EL (cell line): ENCODE results near the gene NKAP.
"Not testable (repeated sequence)": the region's sequence is repeated elsewhere in the genome, so short reads cannot be mapped to it uniquely, and the experiment has no call there.

Experiments
- DNase-seq: peaks from one replicate; pipeline ENCODE4 v3.0.0-alpha.2; 2016

The NKAP gene

DNA sequence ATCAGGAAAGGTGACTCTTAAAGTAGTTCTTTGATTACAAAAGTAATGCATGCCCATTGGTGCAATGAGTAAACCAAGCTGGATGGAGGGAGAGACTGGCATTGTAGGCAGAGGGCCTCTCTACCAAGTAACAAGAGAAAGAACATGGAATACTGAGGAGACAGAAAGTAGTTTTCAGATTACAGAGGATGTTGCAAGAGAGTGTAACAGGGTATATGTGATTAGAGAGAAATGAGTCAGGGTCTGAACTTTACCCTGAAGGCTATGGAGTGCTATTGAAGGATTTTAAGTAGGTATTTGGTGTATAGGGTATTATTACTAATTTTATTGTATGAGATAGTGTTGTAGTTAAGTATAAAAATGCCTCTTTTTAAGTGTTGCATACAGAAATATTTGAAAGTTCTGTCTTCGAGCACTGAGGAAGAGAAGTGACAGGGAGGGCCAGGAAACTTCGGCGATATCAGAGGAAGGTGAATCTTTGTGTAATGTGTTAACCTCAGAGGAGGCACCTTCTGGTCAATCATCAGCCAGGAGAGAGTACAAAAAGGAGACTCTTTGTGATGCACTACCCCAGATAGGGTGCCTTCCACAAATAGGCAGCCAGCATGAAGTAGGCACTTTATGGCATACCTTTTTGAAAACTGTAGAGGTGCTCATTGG lies 8.2 kb downstream of the NKAP start:
- DNase-seq = no peak

DNA sequence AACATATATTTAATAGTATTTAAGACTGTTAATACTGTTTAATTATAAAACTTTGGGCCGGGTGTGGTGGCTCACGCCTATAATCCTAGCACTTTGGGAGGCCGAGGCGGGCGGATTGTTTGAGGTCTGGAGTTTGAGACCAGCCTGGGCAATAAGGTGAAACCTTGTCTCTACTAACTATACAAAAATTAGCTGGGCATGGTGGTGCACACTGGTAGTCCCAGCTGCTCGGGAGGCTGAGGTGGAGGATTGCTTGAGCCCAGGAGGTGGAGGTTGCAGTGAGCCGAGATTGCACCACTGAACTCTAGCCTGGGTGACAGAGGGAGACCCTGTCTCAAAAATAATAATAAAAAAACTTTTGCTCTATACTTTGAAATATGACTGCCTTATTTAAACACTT lies 21.2 kb downstream of the NKAP start:
- DNase-seq = not testable (repeated sequence)

DNA sequence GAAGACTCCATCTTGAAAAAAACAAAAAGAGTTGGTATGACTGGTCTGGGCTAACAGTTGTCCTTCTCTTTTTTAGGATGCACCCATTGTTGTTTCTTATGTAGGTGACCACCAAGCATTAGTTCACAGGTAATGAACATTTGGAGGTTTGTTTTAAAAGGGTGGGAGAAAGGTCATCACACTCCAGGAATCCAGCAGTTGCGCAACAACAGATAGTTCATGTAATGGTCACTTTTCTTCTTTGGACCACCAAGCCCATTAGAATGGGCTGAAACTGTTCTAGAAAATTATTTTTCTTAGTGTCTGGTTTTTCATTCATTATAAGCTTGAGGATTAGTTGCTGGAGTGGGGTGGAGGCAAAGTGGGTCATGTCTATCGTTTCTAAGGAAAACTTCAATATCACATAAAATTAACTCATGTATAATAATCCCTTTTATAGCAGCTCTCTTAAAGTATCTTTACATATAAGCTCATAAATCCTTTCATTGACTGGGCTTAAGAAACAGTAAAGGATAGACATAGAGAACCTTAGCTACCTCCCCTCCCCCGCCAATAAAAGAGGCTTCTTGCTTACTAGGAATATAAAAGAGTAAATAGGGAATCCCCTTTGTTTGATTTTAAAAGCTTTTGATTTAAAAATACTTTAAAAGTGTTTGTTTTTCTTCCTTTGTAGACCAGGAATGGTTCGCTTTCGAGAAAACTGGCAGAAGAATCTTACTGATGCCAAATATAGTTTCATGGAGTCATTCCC lies 23.5 kb downstream of the NKAP start:
- no peak for DNase-seq

DNA sequence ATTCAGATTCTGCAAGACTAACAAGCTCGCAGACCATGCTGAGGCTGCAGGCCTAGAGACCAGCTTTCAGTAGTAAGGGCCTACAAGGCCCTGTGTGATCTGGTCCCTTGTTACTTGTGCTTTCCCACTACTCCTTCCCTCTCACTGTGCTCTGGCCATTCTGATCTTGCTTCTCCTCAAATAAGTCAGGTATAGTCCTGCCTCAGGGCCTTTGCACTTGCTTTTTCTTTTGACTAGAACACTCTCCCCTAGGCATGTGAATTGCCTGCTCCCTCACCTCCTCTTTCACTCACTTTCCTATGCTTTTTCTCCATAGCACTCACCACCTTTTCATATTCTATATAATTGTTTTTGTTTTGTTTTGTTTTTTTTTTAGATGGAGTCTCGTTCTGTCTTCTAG lies 25.7 kb downstream of the NKAP start:
- DNase-seq = no peak

DNA sequence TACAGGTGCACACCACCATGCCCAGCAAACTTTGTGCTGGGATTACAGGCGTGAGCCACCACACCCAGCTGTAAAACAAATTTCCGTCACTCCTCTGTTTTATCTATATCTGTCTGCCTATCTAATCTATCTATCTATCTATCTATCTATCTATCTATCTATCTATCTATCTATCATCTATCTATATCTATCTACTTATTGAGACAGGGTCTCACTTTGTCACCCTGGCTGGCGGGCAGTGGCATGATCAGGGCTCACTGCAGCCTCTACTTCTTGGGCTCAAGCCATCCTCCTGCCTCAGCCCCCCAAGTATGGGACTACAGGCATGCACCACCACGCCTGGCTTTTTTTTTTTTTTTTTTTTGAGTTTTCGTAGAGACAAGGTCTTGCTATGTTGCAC lies 27.2 kb downstream of the NKAP start:
- no peak for DNase-seq

DNA sequence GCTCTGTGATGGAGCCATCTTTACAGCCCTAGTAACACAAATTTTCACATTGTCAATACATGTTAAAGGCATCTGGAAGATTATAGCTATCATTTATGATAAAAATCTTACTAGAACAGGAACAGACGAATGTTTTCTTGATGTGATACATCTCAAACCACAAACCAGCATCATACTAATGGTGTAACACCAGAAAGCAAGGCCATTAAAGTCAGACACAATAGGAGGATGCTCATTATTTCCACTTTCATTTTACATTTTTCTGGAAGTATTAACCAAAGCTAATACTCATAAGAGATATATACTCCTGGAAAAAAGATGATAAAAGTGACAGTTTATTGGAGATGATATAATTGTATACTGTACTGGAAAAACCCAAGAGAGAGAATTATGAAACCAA lies 42.6 kb downstream of the NKAP start:
- DNase-seq = no peak

DNA sequence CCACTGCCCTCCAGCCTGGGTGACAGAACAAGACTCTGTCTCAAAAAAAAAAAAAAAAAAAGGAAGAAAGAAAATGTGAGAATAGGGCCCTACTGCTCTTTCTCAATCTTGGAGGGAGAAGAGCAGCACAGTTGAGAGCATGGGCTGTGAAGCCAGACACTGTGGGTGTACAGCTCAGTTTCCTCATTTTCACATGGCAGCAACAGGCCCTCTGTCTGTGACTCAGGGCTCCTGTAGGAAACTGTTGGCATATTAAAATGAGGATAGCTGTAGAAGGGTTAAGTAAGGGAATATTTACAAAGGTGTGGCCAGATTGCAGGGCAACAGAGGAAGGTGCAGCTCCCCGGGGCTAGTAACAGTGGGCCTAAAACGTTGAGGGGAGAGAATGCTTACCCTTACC lies 44.4 kb downstream of the NKAP start:
- DNase-seq = no peak

DNA sequence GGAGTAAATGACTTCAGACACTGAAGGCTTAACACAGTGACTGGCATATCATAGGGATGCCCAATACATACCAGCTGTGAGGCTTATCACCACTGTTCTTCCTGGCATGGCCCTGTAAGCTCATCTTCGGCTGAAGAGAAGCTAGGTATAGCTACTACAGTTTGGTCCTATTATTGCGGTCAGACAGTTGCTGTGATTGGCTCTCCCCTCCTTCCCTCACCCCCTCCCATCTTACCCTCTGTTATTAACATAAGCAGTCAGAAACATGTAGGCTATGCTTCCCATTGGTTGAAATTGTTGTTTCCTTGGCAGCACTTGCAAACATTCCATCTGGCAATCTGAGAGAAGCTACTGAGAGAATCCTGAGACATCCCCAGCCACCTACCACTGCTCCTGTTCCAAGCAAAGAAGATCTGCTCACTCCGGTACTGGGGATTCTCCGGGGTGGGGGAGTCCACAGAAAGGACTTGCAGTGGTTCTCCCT lies 47.7 kb downstream of the NKAP start, which contains the start of gene AKAP14:
Gene AKAP14 (plus strand): TSS at position 51 of the 484 bp plus-strand sequence. CDS start 7,331 bp downstream, outside the sequence.
- no peak for DNase-seq

DNA sequence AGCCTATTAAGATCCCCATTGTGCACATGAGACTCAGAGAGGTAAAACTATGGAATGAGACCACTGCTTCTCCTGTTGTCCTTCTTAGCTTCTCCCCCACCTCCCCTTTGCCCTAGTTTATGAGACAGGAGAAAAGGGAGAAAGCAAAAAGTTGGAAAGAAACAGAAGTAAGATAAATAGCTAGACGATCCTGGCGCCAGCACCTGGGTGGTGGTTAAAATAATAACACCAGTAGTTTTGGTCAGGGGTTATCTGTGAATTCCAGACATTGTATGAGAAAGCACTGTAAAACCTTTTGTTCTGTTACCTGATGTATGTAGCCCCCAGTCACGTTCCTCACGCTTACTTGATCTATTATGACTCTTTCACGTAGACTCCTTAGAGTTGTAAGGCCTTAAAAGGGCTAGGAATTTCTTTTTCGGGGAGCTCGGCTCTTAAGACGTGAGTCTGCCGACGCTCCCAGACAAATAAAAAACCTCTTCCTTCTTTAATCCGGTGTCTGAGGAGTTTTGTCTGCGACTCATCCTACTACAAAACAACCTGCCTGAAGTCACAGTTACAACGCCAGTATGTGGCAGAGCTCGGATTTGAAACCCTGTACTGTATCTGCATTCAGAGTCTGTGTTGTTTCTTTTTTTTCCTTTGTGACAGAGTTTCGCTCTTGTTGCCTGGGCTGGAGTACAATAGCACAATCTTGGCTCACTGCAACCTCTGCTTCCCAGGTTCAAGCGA lies 51.4 kb downstream of the NKAP start:
- not testable (repeated sequence) for DNase-seq

DNA sequence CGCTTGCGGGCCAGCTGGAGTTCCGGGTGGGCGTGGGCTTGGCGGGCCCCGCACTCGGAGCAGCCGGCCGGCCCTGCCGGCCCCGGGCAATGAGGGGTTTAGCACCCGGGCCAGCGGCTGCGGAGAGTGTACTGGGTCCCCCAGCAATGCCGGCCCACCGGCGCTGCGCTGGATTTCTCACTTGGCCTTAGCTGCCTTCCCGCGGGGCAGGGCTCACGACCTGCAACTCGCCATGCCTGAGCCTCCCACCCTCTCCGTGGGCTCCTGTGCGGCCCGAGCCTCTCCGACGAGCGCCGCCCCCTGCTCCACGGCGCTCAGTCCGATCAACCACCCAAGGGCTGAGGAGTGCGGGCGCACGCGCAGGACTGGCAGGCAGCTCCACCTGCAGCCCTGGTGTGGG lies 52.9 kb downstream of the NKAP start:
- DNase-seq = not testable (repeated sequence)

DNA sequence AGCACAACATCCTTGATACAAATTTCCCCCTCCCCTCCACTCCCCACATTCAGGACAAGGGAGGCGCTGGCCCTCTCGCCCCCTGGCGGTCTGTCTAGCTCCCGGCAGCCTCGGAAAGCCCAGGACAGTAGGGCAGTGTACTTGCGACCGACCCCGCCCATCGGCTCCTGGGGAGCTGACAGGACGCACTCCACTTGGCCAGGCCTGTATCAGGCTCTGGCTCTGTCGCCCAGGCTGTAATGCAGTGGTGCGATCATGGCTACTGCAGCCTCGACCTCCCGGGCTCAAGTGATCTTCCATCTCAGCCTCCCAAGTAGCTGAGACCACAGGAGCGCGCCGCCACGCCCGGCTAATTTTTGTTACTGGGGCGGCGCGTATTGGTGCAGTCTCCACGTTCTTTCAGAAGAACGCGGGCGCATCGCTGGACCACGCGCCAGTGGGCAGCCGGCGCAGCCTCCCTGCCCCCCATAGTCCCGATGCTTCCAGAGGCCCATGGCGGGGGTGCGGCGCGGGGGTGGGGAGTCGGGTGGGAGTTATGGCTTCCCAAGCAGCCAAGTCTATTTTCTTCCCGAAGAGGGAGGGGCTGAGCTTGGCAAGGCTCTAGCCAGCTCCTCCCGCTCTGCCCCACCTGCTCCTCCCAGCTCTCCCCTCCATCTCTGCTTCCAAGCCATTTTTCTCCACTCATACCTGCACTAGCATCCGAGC lies 55.7 kb downstream of the NKAP start:
- peak; percentile 71 for DNase-seq

DNA sequence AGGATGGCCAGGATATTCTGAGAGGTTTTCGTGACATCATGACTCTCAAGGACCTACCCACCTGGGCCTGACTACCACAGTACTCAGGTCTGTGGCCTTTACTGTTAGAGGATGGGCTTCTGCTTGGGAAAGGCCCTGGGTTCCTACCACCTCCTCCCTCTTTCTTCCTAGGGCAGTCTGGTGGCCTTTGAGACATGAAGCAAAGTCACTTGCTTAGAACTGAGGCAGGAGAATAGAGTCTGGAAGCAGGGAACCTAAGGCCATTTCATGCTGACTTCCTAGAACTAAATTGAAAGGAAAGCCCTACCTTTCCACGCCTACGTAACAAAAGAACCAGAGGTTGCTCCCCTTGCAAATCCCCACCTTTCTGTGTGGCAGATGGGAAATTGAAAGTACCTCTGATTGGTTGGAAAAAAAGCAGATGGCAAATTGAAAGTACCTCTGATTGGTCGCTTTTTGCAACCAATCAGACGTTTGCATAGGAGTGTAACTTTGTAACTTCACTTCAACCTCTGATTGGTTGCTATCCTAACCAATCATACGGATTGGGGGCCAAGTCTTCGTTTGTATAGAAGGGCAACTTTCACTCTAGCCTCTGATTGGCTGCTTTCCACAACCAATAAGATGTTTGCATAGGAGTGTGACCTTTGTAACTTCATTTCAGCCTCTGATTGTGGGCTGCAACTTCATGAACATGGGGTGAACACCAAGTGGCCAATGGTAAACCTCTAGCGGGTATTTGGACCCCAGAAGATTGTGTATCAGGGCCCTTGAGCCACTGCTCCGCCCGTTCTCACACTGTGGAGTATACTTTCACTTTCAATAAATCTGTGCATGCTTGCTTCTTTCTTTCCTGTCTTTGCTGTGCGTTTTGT lies 57.8 kb downstream of the NKAP start:
- DNase-seq = peak; percentile 45

DNA sequence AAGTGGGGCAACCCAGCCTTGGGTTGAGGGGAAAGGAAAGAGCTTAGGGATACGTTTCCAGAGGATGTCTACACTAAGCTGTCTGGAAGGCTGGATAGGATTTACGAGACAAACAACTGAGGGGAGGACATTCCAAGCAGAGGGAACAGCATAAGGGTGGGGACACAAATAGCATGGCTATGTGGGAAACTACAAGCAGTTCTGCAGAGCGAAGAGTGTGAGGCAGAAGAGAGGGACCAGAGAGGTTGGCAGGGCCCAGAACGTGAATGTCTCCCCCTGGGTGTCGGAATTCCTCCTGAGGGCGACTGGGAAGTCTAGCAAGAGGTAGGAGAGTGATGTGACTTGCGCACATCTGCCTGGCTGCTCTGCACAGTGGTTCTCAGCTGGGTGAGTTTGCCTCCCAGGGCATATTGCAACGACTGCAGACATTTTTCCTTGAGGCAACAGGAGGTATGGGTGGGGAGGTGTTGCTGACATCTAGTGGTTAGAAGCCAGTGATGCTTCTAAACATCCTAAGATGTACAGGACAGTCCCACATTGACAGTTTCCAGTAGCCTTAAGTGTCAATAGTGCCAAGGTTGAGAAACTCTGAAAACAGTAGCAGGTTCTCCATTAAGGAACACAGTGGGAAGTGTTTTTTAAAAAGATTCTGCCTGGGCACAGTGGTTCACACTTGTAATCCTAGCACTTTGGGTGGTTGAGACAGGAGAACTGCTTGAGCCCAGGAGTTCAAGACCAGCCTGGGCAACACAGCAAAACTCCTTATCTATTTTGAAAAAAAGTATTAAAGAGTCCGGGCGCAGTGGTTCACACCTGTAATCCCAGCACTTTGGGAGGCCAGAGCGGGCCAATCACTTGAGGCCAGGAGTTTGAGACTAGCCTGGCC lies 62.8 kb downstream of the NKAP start:
- DNase-seq = peak; percentile 56

DNA sequence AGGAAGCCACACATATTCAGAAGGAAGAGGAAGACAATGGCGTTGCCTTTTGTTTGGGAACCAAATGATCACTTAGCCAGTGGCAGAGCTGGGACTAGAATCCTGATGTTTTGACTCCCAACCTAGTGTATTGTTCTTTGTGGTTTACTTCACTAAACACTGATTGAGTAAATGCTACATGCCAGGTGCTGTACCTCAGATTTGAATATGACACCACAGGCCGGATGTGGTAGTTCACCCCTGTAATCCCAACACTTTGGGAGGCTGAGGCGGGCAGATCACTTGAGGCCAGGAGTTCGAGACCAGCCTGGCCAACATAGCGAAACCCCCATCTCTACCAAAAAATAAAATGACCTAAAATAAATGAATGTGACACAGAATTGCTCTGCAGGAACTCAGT lies 63.5 kb downstream of the NKAP start:
- DNase-seq = no peak

DNA sequence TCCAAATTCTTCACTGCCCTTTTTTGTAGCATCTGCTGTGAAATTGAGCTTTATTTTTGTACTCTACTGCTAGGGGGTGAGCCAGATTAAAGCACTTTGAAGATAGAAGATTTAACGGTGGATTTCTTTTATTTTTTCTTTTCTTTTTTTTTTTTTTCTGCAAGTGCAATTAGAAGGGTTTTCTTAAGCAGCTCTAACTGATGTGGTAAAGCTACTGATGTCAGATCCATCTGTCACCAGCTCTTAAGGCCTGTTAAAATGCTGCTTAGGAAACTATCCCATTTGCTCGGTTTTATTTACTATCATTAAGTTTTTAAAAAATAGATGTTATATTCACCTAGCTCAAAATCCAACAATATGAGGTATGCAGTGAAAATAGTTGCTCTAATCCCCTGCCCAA lies 64.8 kb downstream of the NKAP start:
- DNase-seq = no peak

DNA sequence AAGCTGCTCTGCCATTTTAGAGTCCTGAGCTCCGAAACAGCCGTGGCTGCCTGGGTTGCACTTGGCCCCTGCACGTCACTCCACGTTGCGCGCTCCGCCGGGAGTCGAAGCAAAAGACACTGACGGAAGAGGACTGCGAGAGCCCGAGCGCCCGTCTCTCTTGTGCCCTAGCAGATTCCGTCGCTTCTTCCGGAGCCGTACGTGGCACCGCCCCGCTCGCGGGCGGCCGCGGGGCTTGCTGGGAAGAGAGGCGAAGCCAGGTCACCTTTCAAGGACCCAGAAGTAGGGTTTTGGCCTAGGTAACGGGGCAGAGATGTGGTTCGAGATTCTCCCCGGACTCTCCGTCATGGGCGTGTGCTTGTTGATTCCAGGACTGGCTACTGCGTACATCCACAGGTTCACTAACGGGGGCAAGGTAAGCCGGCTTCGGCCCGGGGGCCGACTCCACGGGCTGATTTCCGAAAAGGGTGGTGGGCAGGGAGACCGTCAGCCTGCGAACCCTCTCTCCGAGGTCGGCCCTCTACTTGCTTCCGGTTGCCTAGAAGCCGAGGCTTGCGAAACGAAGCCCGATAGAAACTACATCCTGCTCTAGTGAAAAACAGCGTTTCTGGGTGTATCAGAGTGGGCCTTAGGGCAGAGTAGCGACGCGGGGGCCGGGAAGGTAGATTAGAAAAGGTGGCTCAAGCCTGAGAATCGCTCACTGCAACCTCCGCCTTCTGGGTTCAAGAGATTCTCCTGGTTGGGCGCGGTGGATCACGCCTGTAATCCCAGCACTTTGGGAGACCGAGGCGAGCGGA lies 71.8 kb downstream of the NKAP start, which contains the start of the genes NDUFA1 and RNF113A:
Gene NDUFA1 (plus strand): TSS at position 234 of the 797 bp plus-strand sequence. CDS start 80 bp downstream, at position 314.
Gene RNF113A (minus strand): TSS at position 135 of the 797 bp plus-strand sequence. CDS start 120 bp downstream, at position 15.
- DNase-seq = peak; percentile 83

DNA sequence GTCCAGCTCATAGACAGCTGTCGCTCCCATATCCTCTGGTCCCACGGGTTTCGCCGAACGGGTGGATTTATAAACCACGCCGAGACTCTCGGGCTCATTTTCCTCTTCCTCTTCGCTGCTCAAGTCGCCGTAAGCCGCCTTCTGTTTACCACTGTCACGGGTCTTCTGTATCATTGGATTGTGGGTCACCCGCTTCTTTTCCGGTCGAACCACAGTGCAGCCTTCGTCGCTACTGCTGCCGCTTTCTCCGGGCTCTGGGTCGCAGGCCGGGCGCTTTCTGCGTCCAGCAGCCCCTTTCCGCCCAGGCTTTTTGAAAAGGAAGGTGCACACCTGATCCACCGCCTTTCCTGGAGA lies 72.3 kb downstream of the NKAP start:
- no peak for DNase-seq
